ENCODE data around the gene AGK. TPM values are rescaled to one million over a fixed set of nuclear protein-coding genes. Genes with fewer than 3 reads are reported as not detected.

Gene AGK
- total RNA-seq, 1 experiment from 2014 or later: 59.9 TPM

DNA sequence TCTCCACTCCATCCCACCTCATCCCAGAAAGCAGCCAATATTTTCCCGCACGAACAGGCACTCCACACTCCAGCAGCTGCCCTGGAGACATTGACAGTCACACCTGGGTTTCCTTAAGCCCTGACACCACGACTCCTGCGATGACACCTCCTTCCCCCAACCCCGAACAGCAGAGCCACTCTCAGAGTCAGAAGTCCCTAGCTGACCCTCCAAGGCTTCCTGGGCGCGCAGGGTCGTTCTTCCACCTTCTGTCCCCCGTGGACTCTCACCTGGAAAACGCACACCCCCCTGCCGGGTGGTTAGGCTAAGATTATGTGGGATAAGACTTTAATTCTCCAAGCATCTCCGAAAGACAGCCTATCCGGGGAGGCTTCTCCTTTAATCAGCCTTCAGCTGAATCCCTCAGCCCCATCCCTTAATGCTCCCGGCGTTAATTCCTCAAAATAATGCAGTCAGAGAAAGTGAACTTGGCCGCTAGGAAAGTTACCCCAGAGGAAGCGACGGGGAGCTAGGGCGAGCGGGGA lies 149.7 kb downstream of the AGK start:
- DNase-seq: peak; percentile 39
- Histone ChIP-seq H3K36me3 (replicated peaks; ENCODE audit: control insufficient read depth, insufficient read depth, low read length) (no peaks in the 10 kb centered on the region), H3K4me3 (ENCODE audit: insufficient read depth, low read depth, low read length) (peak overlapping the region; percentile 63), H3K27me3 (ENCODE audit: control insufficient read depth, insufficient read depth, low read length) (peaks cover 5% of the 10 kb centered on the region)

GRCh38 chr7:141701489-141702046 lies 150.4 kb downstream of the AGK start:
- DNase-seq: peak; percentile 91
- Histone ChIP-seq H3K27me3 (ENCODE audit: control insufficient read depth, insufficient read depth, low read length) (peaks cover 5% of the 10 kb centered on the region), H3K36me3 (replicated peaks; ENCODE audit: control insufficient read depth, insufficient read depth, low read length) (no peaks in the 10 kb centered on the region), H3K4me3 (ENCODE audit: insufficient read depth, low read depth, low read length) (peak overlapping the region; percentile 63)

DNA sequence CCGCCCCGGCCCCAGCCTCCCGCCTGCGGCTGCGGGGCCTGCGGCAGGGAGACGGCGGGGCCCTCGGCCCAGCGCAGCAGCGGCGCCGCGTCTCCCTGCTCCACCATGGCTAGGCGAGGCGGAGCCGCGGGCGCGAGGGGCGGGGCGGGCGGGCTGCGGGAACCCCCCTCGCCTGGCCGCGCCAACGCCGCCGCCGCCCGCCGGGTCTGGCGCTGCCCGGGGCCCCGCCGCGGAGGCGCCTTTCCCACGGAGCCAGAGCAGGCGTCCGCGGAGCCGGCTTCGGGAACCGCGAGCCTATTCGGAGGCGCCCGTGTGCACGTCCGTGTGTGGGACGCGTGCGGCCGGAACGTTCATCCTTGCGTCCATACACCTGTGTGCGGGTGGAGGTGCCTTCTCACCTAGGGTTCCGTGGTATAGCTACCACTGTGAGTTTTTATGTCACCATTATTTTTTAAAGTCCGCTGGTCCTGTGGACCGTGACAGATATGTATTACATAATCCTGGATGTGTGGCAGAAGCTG lies 150.9 kb downstream of the AGK start, which contains the start of gene DENND11:
Gene DENND11 (minus strand): TSS at position 120 of the 521 bp plus-strand sequence. CDS start 13 bp downstream, at position 107.
- peak; percentile 91 for DNase-seq
- Histone ChIP-seq H3K4me3 (ENCODE audit: insufficient read depth, low read depth, low read length) (peak within 1 kb of the TSS; percentile 63), H3K27me3 (ENCODE audit: control insufficient read depth, insufficient read depth, low read length) (peaks cover 5% of the 10 kb centered on the region), H3K36me3 (replicated peaks; ENCODE audit: control insufficient read depth, insufficient read depth, low read length) (no peaks in the 10 kb centered on the region)

DNA sequence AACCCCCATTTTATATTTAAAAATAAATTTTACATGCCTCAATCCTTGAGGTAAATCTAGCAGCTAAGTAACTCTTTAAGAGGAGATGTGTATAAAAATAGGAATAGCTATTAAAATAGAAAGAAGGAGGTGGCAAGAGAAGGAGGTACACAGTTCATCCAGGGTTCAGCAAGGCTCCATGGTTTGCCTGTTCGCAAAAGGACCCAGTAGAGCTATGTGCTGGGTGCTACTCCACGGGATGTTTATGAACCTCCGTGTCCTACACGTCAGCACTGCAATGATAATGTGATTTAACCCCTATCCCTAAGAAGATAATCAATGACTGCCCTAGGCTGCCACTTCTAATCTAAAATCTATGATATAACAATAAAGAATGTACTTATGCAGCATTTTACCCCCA lies 151.7 kb downstream of the AGK start:
- no peak for DNase-seq
- H3K27me3 ChIP-seq (ENCODE audit: control insufficient read depth, insufficient read depth, low read length): peaks cover 5% of the 10 kb centered on the region
- H3K4me3 ChIP-seq (ENCODE audit: insufficient read depth, low read depth, low read length): no peak overlapping the region
- H3K36me3 ChIP-seq (replicated peaks; ENCODE audit: control insufficient read depth, insufficient read depth, low read length): no peaks in the 10 kb centered on the region

DNA sequence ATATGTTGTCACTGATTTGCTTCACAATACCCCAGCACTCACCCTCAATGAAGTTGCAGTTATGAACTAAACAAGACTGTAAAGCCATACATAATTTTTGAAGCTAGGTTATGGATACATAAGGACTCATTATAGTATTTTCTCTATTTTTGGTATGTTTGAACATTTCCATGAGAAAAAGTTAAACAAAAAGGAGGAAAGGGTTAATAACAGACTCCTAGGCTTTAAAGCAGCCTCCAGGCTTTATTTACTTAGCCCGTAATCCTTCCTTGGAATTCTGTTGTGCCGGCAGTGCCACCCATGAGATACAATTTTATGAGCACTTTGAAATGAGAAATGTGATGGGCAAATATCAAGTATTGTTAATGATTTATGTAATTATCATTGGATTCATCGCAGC lies 152.9 kb downstream of the AGK start:
- no peak for DNase-seq
- H3K27me3 ChIP-seq (ENCODE audit: control insufficient read depth, insufficient read depth, low read length): peaks cover 5% of the 10 kb centered on the region
- H3K36me3 ChIP-seq (replicated peaks; ENCODE audit: control insufficient read depth, insufficient read depth, low read length): no peaks in the 10 kb centered on the region
- no peak overlapping the region for H3K4me3 ChIP-seq (ENCODE audit: insufficient read depth, low read depth, low read length)

- DNase-seq: no peak
- Histone ChIP-seq H3K4me3 (ENCODE audit: insufficient read depth, low read depth, low read length) (no peak overlapping the region), H3K27me3 (ENCODE audit: control insufficient read depth, insufficient read depth, low read length) (peaks cover 5% of the 10 kb centered on the region), H3K36me3 (replicated peaks; ENCODE audit: control insufficient read depth, insufficient read depth, low read length) (no peaks in the 10 kb centered on the region)
Observed at GRCh38 chr7:141704741-141705140, 153.5 kb downstream of the AGK start.

Other genes with a start within 250 kb of the AGK start
- gene DENND11, start 150.8 kb downstream of the AGK start, total RNA-seq (2014; rRNA removed; shearing (Covaris generic)): 13.4 and 18.0 TPM in 2 replicates
- 0.76 TPM in 1 of 2 replicates, not detected in the other for gene WEE2, start 156.9 kb downstream of the AGK start, total RNA-seq (2014; rRNA removed; shearing (Covaris generic))
- 165 and 173 TPM in 2 replicates for gene SSBP1, start 186.9 kb downstream of the AGK start, total RNA-seq (2014; rRNA removed; shearing (Covaris generic))
- gene TAS2R3, start 212.7 kb downstream of the AGK start, total RNA-seq (2014; rRNA removed; shearing (Covaris generic)): 0.67 and 0.69 TPM in 2 replicates
- 0.17 and 0.63 TPM in 2 replicates for gene TAS2R4, start 225.3 kb downstream of the AGK start, total RNA-seq (2014; rRNA removed; shearing (Covaris generic))
- 0.24 and 0.70 TPM in 2 replicates for gene TAS2R5, start 238.8 kb downstream of the AGK start, total RNA-seq (2014; rRNA removed; shearing (Covaris generic))